Keratinocyte (primary cell): ENCODE measurements around the gene ALK.

ENCODE experiments used
- EZH2 ChIP-seq: IDR thresholded peaks from one replicate; pipeline ENCODE4 v1.6.1; 2012; ENCODE audit warnings: inconsistent platforms, mild to moderate bottlenecking, low read length, moderate library complexity
- TF ChIP-seq, protein P1 (sequence below), 3 experiments: IDR thresholded peaks in 1 of 3; conservative IDR thresholded peaks in 1 of 3; optimal IDR thresholded peaks in 1 of 3; 2 replicates in 2 of 3; 3 replicates in 1 of 3; pipeline versions ENCODE3 to v1.5.1; 2011; ENCODE audit warnings: low read length in 3 of 3, mild to moderate bottlenecking in 3 of 3, moderate library complexity in 2 of 3, control low read depth in 1 of 3, inconsistent platforms in 1 of 3; ENCODE audit not compliant: insufficient read depth in 2 of 3; ENCODE audit errors: extremely low read depth in 1 of 3

DNA sequence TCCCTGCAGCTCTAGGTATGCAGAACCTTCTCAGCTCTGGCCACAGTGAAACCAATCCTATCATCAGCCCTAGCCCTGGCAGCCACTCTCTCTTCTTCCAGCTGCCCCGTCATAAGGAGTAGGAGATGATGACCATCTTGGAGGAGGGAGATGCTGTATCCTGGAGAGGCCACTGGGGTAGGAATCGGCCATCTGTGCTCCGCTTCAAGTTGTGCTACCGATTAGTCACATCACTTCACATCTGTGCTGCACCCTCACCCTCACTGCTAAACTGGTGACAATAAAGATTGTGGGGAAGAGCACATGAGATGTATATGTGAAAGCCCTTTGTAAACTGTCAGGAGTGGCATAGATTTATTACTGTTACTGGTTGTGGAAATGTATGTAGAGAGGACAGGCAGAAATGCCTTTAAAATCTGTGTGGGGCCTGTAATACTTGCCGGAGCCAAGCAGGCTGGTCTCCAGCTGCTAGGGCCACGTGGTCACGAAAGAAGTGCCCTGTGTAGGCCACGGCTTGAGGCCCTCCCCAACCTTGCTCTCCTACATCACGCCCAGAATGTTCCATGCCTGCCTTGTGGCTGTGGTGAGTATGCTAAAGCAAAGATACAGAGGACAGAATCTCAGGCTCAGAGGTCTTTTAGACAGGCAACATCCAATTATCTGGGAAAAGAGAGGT lies 569.3 kb downstream of the ALK start:
- TF ChIP-seq, protein P1, sequence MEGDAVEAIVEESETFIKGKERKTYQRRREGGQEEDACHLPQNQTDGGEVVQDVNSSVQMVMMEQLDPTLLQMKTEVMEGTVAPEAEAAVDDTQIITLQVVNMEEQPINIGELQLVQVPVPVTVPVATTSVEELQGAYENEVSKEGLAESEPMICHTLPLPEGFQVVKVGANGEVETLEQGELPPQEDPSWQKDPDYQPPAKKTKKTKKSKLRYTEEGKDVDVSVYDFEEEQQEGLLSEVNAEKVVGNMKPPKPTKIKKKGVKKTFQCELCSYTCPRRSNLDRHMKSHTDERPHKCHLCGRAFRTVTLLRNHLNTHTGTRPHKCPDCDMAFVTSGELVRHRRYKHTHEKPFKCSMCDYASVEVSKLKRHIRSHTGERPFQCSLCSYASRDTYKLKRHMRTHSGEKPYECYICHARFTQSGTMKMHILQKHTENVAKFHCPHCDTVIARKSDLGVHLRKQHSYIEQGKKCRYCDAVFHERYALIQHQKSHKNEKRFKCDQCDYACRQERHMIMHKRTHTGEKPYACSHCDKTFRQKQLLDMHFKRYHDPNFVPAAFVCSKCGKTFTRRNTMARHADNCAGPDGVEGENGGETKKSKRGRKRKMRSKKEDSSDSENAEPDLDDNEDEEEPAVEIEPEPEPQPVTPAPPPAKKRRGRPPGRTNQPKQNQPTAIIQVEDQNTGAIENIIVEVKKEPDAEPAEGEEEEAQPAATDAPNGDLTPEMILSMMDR (optimal IDR thresholded peaks at IDR 0.05 in 1 of 3, IDR thresholded peaks at IDR 0.05 in 1 of 3, conservative IDR thresholded peaks at IDR 0.05 in 1 of 3; ENCODE audit: extremely low read depth in 1 of 3, insufficient read depth in 2 of 3, low read length in 3 of 3): no peak
- TF ChIP-seq EZH2: no peak
